RWPE2 (cell line): Measurements from ENCODE around the gene IL23R.

Source experiments
- ATAC-seq: fragments of 200-7000 bp; cut with Tn5 transposase; 3 replicates; pipeline ENCODE4 v1.9.1; 2021; ENCODE audit warnings: low read depth
- DNase-seq: peaks from one replicate; pipeline ENCODE4 v3.0.0-alpha.2; 2020; ENCODE audit warnings: low spot score
- H3K27ac ChIP-seq: fragments of 450-650 bp; 2 replicates; pipeline ENCODE4 v1.5.1; 2017; ENCODE audit warnings: mild to moderate bottlenecking; ENCODE audit not compliant: poor library complexity, severe bottlenecking
- H3K27me3 ChIP-seq: fragments of 250-450 bp; sonication (Bioruptor Pico); 2 replicates; pipeline ENCODE4 v1.5.1; 2021; ENCODE audit warnings: mild to moderate bottlenecking, moderate library complexity; ENCODE audit not compliant: insufficient read depth, poor library complexity, severe bottlenecking
- H3K36me3 ChIP-seq: fragments of 250-450 bp; sonication (Bioruptor Pico); 2 replicates; pipeline ENCODE4 v1.5.1; 2020; ENCODE audit warnings: low read depth, mild to moderate bottlenecking, moderate library complexity
- H3K4me1 ChIP-seq: fragments of 250-450 bp; sonication (Bioruptor Pico); 2 replicates; pipeline ENCODE4 v1.5.1; 2021; ENCODE audit warnings: mild to moderate bottlenecking, moderate library complexity; ENCODE audit not compliant: insufficient read depth, poor library complexity, severe bottlenecking
- H3K4me3 ChIP-seq: fragments of 250-450 bp; sonication (Bioruptor Pico); 2 replicates; pipeline ENCODE4 v1.5.1; 2021; ENCODE audit warnings: mild to moderate bottlenecking, moderate library complexity; ENCODE audit not compliant: severe bottlenecking
- H3K9me3 ChIP-seq: fragments of 250-450 bp; sonication (Bioruptor Pico); 2 replicates; pipeline ENCODE4 v1.5.1; 2021; ENCODE audit warnings: mild to moderate bottlenecking, moderate library complexity; ENCODE audit not compliant: severe bottlenecking
- TF ChIP-seq, protein P1 (sequence below): fragments of 450-650 bp; IDR thresholded peaks from one replicate; pipeline ENCODE4 v1.5.1; 2017; ENCODE audit warnings: mild to moderate bottlenecking, moderate library complexity; ENCODE audit not compliant: poor library complexity, severe bottlenecking

The IL23R gene

DNA sequence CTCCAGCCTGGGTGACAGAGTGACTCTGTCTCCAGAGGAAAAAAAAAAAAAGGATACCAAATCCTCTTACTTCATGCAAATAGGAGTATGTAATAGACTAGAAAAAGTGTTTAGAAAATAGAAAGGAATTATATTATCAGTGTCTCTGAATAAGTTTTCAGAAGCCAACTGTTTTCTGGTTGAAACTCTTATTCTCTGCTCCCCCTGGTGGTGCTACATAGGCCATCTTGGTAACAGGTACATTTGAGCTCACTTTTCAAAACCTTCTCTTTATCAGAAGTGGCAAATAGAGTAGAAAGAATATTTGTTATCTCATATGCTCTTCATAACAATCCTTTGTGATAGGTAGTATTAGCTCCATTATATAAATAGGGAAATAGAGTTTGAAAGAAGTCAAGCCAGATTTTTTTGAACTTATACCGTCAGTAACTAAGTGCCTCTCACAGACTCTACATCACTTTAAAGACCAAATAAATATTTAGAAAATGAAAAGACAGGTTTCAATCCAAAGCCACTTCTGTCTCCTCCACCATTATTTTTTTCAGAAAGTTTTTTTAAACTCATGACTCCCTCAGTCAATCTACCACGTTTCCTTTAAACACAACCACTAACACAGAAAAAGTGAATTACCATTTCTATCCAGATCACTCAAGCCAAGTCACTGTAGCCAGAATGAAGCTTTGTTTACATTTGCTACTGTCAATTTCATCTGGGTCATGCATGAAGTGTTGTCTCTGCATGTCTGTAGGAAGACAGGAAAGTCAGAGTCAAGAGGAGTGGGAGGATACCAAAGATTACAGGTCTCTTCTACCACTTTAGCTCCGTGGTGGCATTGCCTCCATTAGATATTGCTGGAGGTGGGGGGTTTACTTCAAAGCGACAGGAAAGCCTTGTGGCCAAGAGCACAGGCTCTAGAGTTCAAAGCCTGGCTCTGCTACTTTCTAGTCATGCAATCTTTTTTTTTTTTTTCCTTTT, 45.6 kb downstream of the IL23R start:
- Histone ChIP-seq H3K9me3 (peaks cover 2% of the 10 kb centered on the region), H3K4me3 (no peak overlapping the region), H3K27ac (no peak overlapping the region), H3K4me1 (no peaks in the 10 kb centered on the region), H3K27me3 (no peaks in the 10 kb centered on the region), H3K36me3 (no peaks in the 10 kb centered on the region)
- TF ChIP-seq, protein P1, sequence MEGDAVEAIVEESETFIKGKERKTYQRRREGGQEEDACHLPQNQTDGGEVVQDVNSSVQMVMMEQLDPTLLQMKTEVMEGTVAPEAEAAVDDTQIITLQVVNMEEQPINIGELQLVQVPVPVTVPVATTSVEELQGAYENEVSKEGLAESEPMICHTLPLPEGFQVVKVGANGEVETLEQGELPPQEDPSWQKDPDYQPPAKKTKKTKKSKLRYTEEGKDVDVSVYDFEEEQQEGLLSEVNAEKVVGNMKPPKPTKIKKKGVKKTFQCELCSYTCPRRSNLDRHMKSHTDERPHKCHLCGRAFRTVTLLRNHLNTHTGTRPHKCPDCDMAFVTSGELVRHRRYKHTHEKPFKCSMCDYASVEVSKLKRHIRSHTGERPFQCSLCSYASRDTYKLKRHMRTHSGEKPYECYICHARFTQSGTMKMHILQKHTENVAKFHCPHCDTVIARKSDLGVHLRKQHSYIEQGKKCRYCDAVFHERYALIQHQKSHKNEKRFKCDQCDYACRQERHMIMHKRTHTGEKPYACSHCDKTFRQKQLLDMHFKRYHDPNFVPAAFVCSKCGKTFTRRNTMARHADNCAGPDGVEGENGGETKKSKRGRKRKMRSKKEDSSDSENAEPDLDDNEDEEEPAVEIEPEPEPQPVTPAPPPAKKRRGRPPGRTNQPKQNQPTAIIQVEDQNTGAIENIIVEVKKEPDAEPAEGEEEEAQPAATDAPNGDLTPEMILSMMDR = peak; percentile 81
- 0 out of 3 replicates have a peak, but pooled peaks have one; percentile 35 for ATAC-seq
- no peak for DNase-seq

DNA sequence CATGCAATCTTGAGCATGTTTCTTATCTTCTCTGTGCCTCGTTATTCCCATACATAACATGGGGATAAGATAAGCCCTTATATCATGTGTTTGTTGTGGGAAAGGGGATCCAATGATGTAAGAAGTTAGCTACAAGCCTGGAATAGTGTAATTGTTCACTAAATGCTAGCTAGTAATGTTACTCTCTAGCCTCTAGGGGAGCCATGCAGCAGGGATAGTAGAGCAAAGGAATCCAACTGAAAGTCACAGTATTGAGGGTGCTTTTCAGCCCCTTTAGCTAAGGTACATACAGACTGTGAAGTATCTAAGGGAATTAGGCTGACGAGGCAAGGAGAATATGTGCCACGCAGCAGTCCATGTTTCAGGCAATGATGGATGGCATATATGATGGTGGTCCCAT, 46.9 kb downstream of the IL23R start:
- TF ChIP-seq, protein P1 = peak; percentile 51

DNA sequence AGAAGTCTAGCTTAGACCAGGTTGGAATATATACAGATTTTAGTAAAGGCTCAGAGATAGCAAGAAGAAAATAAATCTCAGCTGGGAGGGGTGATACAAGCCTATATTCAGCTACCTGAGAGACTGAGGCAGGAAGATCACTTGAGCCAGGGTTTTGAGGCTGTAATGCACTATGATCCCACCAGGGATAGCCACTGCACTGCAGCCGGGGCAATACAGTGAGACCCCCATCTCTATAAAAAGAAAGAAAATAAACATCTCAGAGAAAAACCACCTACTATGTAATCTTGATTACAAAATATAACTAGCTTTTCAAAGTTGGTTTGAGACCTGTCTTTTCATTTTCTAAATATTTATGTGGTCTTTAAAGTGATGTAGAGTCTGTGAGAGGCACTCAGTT, 47.7 kb downstream of the IL23R start:
- no peaks in the 10 kb centered on the region for H3K27me3 ChIP-seq
- TF ChIP-seq, protein P1 = no peak
- H3K4me3 ChIP-seq = no peak overlapping the region
- H3K36me3 ChIP-seq = no peaks in the 10 kb centered on the region
- no peak for DNase-seq
- no peaks in the 10 kb centered on the region for H3K4me1 ChIP-seq
- no peak for ATAC-seq
- H3K9me3 ChIP-seq = peaks cover 2% of the 10 kb centered on the region
- no peak overlapping the region for H3K27ac ChIP-seq

More for the DNA sequence above, 46.9 kb downstream of the IL23R start:
- DNase-seq (no peak), ATAC-seq (0 out of 3 replicates have a peak, but pooled peaks have one; percentile 42)
- Histone ChIP-seq H3K27me3 (no peaks in the 10 kb centered on the region), H3K9me3 (peaks cover 2% of the 10 kb centered on the region), H3K27ac (no peak overlapping the region), H3K4me3 (no peak overlapping the region), H3K36me3 (no peaks in the 10 kb centered on the region), H3K4me1 (no peaks in the 10 kb centered on the region)

DNA sequence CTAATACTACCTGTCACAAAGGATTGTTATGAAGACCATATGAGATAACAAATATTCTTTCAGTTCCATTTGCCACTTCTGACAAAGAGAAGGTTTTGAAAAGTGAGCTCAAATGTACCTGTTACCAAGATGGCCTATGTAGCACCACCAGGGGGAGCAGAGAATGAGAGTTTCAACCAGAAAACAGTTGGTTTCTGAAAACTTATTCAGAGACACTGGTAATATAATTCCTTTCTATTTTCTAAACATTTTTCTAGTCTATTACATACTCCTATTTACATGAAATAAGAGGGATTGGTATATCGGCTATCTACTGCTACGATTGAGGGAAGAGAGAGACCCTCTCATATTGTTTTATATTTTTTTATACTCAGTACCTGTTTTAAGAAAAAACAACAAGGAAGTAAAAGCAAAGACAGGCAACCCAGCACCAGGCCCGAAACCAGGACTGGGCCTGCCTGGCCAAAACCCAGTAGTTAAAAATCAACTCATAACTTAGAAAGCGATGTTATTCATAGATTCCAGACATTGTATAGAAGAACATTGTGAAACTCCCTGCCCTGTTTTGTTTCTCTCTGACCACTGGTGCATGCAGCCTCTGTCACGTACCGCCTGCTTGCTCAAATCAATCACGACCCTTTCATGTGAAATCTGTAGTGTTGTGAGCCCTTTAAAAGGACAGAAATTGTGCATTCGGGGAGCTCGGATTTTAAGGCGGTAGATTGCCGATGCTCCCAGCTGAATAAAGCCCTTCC, 48.3 kb downstream of the IL23R start:
- H3K4me3 ChIP-seq = no peak overlapping the region
- no peaks in the 10 kb centered on the region for H3K4me1 ChIP-seq
- H3K9me3 ChIP-seq = peaks cover 2% of the 10 kb centered on the region
- TF ChIP-seq, protein P1 = peak; percentile 74
- ATAC-seq = peak; percentile 58; the same call in 2 of the 3 replicates
- no peak overlapping the region for H3K27ac ChIP-seq
- H3K36me3 ChIP-seq = no peaks in the 10 kb centered on the region
- H3K27me3 ChIP-seq = no peaks in the 10 kb centered on the region
- no peak for DNase-seq
